ENCODE data around the gene CLEC16A.

Gene CLEC16A

DNA sequence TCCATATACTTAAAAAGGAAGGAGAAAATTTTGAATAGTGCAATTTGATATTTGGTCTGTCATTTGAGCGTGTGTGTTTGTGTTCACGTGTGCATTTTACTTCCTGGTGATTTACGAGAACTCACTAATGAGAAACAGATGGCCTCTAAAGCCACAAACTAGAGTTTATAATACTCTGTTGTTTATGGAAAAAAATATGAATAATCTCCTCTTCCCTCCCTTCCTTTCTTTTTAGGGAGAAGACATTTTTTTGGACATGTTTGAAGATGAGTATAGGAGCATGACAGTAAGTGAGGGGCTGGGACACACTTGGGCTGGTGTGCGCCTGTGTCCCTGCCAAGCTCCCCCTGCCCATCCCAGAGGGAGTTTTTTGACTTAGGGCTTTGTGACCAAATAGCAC lies 102.7 kb downstream of the CLEC16A start:
- no peak for DNase-seq

DNA sequence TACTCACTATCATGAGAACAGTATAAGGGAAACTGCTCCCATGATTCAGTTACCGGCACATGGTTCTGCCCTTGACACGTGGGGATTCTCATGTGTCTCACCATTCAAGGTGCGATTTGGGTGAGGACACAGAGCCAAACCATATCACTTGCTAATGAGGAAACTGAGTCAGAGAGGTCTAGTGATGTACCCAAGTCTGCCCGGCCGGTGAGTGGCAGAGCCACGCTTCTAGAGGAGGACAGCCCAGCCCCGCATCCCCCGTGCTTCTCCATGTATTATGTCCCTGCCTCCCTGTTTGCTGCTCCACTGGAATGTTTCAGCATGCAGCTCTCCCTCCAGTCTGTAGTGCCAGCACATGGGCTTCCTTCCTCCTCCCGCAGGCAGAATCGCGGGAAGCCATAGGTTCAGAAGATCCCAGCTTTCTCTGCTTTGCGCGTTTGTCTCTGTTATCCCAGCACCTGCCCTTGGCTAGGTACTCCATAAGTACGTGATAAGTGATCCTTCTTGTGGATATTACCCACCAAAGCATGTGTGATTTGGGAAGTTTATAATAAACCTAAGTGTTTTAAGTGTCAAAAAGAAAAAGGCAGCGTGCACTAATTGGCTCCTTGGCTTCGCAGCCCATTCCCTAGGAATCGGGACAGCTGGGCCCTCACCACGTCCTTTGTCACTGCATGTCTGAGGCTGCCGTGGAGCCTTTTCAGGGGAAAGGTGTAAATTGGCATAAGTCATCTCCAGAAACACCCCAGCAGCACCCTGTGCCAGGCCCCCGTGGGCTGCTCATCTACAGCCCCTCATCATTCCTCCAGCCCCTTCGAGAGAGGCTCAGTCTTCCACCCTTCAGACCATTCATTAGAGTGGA lies 103.8 kb downstream of the CLEC16A start:
- no peak for DNase-seq

DNA sequence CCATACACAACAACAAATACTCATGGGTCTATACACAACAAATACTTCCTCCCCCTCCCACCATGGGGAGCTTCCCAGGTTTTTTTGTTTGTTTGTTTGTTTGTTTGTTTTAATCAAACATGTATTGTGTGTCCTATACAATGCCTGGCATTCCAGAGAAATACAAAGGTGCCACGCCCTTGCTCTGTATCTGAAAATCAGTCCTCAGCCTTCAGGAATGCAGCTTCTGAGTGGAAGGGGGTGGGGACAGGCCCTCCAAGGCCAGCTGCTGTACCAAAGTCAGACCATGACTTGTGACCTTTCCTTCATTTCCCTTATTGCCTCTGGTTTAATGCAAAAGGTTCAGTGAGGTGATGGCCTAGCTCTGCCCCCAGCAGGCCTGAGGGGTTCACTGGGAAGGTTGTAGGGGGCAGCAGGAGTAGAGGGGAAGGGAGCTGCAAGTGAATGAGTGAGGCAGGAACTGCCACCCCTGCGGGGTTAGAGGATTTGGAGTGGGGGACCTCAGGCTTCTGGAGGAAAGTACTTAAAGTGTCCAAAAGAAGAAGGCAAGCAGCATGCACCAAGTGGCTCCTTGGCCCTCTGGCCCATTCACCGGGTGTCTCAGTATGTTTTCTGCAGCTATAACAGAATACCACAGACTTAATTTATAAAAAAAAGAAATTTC lies 105.2 kb downstream of the CLEC16A start:
- DNase-seq, result no peak

DNA sequence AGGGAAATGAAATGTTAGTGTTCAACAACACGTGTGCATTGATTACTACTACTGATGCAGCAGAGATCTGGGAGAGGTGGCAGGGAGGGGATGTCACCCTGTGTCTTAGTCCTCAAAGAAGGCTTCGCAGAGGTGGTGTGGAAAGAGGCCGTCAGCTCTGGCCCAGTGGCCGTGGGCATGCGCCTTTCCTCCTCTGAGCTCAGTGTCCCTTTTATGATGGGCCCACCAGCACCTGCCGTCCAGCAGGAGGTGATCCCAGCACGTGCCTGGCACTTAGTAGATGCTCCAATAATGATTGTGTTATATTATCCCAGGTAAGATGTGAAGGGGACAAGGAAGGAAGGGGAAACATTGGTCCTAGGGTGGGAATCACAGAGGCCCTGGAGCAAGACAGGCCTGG lies 106.2 kb downstream of the CLEC16A start:
- no peak for DNase-seq

DNA sequence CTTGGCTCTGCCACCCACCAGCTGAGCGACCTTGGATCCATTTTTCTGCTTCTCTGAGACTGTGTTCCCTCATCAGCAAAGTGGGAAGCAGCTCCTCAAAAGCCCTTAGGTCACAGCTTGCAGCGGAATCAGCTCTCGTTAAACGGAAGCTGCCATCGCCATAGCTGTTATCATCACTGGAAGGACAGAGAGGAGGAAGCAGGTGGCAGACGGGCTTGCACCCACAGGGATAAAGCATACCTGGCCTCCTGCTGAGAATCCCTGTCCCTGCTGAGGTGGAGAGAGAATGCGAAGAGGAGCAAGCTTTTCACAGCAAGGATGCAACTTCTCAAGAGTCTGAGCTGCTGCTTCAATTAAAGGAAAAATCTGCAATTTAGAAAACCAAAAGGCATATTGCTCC lies 106.6 kb downstream of the CLEC16A start:
- no peak for DNase-seq

DNA sequence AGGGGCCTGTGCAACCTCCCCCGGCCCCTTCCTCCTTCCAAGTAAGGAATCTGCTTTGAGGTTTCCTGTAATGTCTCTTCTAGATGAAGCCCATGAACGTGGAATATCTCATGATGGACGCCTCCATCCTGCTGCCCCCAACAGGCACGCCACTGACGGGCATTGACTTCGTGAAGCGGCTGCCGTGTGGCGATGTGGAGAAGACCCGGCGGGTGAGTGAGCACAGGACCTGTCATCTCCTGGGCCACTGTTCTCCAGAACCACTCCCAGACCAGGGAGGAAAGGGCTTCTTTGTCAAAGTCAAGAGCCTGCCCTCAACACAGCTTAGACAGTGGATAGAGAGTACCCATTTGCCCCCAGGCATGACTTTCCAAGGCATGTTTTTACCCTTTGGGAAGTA lies 107.1 kb downstream of the CLEC16A start:
- DNase-seq, result no peak

DNA sequence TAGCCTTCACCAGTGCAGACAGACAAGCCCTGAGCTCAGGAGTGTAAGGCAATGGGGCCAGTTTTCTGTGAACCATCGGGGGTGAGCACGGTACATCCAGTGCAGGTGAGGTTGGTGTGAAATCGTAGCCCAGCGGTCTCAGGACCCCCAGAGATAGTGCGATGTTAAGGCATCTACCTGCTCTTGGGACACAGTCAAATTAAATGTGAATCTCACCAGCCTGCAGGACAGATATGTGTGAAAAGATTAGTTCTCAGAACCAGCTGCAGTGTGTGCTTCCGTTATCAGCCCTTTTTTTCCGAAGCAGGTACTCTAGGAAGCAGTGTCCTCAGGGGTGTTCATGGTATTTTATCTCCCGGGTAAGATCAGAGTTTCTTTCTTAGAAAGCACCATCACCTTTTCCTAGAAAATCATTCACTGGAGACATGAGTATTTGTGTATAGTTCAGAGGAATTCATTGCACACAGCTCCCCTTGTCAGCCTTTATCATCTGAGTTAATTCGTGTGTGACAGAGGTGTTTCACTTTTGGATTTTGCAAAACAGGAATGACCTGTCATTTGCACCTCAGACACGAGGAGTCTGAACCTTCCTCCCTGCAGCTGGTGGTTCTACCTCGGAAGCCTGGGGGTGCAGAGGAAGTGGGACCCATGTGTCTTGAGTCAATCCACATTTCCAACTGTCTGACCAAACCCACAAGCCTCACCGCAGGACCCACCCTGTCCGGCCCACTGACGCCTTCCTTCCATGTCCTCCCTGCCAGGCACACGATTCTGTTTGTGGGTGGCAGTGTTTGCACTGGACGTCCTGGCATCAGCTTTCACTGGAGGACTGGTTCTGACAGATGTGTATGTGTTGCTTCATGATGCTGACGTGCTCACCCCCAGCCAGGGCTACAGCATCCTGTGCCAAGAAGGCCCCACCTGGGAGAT lies 107.8 kb downstream of the CLEC16A start:
- no peak for DNase-seq

DNA sequence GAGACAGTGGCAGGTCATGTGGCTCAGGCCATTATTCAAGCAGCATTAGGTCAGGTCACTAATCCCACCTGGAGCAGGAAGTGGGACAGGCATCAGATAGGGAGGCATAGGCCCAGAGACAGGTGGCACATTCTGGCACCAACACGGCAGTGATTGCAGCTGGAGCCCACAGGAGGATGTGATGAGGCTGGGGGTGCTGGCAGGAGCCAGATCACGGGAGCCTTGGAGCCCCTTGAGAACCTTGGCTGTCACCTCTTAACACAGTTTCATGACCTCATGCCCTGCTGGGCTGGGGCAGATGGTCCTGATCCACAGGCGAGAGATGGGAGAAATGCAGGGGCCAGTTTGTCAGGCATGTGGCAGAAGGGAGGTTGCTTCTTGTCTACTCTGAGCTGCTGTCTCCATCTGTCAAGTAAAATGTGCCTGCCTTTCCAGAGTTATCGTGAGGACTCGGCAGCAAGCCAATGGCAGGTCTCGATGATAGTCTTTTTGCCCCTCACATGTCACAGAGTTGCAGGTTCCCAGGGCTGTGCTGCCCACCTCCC lies 109.6 kb downstream of the CLEC16A start:
- DNase-seq, result no peak

DNA sequence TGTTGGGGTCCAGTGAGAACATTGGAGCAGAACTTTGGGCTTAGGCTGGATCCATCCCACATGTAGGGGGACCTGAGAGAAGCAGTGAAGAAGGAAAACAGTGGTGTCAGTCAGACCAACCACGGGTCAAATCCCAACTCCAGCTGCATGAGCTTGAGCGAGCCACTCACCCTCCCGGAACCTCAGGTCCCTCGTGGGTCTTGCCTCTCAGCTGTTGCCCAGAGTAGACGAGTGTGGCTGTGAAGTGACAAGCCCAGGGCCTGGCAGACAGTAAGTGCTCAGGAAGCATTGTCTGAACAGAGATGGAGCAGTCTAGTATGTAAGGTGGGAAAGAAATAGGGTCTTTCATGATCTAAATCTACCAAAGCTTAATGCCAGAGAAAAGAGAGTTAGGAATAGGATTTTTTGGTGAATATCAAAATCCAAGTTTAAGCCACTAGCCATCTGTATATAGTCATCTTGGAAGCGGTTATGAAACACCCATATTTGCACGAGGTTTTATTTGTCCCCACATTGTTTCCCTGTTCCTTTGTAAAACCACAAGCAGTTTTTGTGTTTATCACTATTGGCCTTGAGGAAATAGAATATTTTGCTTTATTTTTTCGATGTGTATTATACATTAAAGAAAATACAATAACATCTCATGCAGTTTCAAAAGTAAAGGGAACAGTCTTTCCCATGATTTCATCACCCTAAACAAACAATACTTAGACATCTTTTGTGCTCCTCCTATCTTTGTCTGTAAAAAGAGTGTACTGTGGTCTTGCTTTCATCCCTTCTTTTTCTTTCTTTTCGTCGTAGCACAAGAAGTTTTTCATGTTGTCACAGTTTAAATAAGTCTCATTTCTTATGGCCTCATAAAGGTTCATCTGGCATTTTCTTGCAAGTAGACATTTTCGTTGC lies 112.0 kb downstream of the CLEC16A start:
- DNase-seq, result no peak

DNA sequence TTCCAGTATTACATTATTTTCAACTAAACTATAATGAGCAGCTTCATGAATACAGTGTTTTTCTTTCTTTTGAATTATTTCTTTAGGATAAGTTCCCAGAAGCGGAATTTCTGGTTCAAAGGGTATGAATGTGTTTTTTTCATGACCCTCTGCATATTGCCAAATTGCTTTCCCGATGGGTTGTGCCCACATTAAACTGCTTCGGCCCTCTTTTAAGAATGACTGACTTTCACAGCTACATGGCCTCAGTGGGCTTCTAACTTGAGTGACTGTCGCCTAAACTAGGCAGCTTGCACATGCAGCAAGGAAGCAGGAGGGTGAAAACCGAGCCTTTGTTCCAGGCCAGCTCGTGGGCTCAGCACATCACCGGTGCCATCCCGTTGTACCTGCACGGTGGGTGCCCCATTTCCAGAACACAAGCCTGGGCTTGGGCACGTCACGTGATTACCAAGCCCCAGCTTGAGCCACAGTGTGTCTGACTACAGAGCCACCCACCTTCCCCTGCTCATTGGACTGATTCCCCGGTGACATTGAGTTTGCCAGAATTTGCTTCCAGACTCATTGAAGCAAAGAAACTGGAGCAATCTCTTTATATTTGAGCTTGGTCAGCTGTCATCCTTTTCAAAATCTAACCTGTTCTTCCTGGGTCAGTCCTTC lies 112.8 kb downstream of the CLEC16A start:
- no peak for DNase-seq

DNA sequence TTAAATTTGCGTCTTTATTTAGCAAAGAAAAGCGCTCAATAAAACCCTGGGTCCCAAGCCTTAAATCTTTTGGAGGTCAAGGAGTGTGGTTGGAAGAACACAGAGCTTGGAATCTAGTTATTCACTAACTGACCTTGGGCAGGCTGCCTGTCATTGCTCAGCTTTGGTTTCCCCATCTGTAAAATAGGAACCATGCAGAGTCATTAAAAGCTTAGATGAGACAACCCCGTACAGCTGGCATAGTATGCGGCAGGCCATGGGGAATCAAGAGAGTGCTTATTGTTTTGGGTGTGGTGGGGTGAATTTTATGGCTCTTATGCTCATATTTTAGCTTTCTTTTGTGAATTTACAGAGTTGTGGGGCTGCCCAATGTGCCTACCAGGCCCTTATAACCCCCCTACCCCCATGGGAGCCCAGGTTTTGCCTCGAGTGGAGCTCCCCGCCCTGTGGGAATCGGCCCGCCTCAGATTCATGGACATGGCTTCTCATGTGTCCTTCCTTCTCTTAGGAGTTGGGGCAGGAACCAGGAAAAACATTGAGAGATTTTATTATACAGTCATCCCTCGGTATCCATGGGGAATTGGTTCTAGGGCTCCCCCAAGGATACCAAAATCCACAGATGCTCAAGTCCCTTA lies 113.5 kb downstream of the CLEC16A start:
- no peak for DNase-seq

DNA sequence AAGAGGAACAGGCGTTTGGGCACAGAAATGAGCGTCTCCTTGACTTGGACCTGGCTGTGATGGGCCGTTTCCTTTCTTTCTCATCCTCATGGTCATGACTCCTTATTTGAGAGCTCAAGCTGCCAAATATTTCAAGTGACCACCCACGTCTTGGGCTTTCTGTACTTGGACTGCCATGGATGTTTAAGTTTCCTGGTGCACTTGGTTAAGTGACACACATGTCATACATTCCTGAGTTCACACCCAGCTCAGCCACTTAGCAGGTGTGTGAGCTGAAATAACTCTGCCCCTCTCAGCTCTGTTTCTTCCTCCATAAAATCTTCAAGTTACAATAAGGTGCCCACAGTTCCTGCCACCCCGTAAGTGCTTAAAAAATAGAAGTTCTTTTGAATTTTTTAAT lies 114.5 kb downstream of the CLEC16A start:
- DNase-seq, result no peak

DNA sequence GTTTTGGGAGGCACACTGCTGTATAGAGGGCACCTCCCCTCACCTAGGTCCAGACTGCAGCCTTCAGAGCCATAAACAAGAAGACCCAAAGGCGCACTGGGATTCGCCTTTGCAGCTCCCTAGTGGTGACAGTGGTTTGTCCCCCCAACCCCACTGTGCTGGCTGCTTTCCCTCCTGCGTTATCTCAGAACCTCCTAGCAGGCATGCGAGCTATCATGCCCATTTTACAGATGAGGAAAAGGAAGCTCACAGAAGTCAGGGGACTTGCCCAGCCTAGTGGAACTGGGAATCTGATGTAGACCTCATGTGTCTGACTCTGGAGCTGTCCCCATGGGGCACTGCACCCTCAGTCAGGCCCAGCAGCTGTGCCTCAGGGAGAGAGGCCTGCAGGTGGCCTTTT lies 115.2 kb downstream of the CLEC16A start:
- no peak for DNase-seq

DNA sequence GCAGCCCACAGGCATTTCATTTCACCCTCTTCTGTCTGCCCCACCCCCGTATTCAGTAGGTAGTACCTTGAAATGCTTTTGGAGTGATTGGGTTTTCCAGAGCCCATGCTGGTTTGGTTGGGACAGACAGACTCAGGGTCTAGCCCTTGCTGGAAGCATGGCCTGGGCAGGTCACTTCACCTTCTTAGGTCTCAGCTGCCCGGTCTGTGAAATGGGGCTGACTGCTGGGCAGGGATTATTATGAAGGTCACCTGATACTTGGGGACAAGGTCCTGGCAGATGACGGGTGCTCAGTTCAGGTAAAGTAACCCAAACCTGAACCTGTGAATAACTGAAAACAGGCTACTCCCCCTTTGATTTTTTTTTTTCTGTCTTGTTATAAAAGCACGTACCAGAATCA lies 116.0 kb downstream of the CLEC16A start:
- DNase-seq, result no peak

DNA sequence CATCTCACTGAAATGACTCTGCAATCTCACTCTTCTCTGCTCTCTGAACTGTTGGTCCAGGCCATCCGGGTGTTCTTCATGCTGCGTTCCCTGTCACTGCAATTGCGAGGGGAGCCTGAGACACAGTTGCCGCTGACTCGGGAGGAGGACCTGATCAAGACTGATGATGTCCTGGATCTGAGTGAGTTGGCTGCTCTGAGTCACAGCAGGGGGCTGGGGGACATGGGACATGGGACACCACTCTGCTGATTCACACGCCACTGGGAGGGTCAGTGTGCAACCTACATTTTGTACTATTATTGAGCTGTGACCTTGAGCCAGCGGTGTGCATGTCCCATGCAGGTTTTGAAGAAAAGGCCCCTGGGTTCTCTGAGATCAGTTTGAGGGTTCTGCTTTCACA lies 116.5 kb downstream of the CLEC16A start:
- DNase-seq, result no peak

DNA sequence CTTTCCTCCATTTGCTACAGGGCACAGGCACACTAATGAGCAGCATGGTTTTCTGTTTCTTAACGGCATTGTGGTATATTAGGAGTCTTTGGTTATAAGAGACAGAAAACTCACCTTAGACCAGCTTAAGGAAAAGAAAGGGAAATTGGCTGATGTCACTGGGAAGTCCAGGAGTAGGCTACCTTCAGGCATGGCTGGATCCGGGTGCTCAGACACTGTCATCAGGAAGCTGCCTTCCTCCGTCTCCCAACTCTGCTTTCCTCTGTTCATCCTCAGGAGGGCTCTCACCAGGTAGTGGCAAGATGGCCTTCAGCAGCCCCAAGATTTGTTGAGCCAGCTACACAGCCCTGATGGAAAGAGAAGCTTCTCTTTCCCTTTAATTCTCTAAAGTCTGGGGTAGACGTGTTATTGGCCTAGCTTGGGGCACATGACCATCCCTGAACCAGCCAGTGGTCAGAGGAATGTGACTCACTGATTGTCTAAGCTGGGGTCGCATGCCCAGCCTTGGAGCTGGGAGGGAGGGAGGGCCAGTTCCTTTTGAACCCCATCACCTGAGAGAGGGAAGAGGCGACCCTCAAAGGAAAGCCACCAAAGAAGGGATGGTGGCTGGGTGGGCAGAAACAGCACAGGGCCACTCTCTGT lies 117.4 kb downstream of the CLEC16A start:
- no peak for DNase-seq

DNA sequence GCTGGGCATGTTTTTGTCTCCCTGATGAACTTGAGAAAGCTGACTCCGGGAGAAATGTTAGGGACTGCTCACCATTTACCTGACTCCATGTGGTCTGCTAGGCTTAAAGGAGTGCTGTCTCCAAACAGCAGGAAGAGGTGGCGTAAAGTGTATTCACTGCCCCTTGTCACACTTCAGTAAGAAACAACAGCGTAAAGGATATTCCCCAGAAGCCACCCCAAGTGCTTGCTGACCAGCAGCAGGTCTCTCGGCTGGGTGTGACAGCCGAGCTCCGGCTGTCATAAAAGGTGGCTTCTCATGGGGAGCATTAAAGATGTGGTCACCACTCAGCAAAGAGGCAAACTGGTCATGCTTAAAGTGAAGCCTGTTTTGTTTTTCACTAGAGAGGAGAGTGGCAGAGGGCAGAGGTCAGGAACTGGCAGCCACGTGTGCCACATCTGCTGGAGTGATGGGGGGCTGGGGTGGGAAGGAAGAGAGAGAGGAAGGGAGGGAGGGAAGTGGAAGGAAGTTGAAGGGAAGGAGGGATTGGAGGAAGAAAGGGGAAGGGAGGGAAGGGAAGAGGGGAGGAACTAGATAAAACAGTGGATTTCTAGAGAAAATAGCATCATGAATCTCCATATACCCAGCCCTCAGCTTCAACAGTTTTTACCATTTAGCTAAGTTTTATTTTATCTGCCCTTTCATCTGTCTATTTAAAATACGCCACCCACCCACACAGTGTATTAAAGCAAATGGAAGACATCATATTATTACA lies 119.3 kb downstream of the CLEC16A start:
- no peak for DNase-seq

DNA sequence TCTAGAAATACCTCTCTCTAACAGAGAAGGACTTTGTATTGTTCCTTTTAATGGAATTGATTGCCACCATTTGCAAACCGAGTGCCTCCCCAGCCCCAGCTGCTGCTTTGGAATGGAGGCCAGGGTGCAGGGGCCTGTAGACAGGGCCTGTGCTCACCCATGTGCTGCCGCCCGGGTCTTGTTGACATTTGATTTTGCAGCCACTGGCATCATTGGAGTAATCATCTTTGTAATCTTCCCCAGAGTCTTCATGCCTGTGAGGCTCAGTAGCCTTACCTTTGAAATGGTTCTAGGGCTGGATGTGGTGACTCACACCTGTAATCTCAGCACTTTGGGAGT lies 119.8 kb downstream of the CLEC16A start:
- DNase-seq, result no peak

DNA sequence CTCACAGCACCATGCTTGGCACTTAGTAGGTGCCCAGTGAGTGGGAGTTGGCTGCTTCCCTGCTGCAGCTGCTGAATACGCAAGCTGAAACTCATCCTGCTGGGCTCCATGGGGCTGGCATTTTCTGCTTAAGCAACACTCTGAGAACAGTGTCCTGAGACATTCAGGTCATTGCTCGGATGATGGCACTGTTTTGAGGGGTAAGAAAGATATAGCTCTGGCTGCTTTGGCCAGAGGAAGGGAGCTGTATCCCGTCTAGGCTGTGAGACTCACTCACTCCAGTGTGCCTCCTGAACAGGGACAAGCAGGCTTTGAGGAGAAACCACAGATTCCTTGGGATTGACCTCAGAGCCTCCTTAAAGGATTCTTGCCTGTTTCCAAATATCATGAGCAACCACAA lies 120.5 kb downstream of the CLEC16A start:
- DNase-seq, result no peak
